GM18861 (cell line): ENCODE data around the gene CRTC1.

Experiments
- ATAC-seq: cut with Tn5 transposase; IDR thresholded peaks from one replicate; pipeline ENCODE4 v1.9.1; 2021; ENCODE audit not compliant: unreplicated experiment

Gene CRTC1

DNA sequence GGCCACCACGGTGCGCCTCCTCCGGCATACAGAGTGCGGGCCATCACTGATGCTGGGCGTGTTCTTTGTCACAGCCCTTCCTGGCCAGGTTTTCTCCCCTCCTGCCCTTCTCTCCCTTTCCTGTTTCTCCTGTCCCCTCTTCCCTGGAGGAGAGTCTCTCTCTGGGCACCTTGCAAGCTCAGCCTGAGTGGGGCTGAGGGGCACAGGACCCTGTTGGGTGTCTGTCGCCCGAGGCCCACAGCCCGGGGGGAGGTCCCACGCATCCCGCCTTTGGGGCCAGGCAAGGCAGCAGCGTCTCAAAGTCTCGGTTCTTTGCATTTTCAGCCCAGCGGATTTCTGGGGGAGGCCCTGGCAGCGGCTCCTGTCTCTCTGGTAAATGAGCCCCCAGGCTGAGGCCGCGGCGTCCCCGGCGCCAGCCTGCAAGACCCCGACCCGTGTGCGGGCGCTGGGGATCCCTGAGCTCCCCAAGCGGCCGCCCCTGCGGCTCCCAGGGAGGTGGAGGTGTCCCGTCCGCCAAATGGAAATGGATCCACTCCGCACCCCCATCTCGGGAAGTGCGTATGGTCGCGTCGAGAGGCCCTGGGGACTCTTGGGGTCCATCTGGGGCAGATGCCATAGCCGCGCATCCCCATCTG is 60.4 kb downstream of the CRTC1 start:
- no peak for ATAC-seq

DNA sequence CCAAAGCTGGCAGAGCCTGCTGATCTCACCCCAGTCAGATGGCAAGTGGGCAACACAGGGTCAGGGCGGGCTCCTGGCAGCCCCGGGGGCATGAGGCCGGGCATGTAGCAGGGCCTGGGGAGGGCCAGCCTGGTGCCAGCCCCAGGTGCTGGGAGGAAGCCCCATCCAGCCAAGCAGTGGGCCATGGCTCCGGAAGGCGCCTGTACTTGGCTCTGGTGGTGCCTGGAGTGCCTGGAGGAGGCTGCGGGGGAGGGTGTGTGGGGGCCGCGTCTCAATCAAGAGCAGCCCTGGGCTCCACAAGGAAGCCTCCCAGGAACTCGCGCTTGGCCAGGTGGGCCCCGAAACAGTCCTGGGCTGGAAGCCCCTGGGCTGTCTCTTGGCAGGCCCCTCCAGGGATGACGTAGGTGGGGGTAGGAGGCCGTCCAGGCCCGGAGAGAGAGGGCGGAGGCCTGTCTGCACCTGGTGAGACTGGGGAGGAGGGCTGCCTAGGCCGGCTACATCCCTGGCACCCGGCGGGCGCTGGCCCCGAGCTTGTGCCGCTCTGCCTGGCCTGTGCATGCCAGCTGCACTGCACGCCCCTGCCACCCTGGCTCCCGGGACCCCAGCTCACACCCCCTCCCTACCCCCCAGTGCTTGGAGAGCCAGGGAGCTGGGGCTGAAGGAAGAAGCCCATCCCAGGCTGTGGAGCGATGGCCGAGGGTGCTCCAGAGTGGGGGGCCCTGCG is 61.7 kb downstream of the CRTC1 start:
- ATAC-seq = no peak

GRCh38 chr19:18745931-18746330 is 62.5 kb downstream of the CRTC1 start:
- no peak for ATAC-seq

DNA sequence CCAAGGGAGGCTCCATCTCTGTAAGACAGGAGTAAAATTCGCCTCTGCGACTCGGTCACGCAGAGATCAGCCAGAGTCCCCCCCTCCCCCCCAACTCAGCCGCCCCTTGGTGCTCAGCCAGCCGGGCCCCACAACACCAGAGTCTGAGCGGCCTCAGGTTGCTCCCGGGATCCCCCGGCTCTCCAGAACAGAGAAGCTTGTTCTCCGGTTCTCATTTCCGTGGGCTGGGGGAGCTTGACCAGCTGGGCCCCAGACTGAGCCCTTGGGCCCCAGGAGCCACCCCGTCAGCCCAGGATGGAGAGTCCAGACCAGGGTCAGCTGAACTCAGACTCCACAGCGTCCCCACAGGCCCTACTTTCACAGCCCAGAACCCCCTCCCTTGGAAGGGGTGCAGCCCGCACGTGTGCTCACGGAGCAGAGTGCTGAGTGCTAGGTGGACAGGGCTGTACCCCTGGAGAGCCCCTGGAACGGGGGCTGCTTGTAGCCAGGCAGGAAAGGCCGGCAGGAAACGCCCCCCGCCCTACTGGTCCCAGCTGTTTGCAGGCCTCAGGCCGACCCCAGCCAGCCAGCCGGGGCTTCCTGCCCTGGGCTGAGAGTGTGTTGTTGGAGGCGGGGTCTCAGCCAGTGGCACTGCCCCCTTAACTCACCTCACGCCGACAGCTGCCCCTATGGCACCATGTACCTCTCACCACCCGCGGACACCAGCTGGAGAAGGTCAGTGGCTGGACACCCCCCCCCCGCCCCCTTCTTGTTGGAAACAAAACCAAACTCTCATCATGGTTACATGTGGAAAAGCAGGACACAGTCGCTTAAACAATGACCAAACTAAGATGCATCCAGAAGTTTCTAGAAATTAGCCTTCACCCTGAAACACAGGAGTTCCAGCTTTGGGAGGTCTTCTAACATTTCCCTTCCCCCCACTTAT is 63.2 kb downstream of the CRTC1 start:
- ATAC-seq = no peak

DNA sequence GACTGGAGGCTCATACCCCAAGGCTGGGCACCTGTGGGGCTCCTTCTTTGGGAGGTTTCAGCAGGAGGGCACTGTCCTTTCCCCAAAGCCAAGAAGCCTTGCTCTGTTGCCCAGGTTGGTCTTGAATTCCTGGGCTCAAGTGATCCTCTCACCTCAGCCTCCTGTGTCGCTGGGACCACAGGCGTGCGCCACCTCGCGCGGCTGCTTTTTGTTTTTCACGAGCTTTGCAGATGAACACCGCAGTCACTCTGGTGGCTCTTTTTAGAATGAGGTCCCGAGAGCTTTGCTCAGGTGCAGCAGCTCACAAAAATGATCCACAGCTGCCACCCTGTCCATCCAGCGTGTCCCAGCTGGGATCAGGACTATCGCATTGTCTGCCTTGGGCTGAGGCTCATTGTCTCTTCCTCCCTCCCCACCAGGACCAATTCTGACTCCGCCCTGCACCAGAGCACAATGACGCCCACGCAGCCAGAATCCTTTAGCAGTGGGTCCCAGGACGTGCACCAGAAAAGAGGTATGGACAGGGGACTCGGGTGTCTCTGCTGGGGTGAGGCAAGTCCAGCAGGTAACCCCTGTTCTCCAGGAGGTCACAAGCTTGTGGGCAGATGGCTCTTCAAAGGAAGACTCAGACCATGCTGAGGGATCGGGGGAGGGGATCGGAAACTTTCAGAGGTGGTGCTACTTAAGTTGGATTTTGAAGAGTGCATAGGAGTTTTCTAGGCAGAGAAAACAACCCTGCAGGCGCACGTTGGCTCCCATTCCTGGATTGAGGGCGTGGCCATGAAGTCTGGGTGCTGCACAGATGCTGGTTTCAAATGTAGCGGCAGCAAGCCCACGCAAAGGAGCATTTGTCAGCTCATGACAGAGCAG is 66.1 kb downstream of the CRTC1 start:
- no peak for ATAC-seq

DNA sequence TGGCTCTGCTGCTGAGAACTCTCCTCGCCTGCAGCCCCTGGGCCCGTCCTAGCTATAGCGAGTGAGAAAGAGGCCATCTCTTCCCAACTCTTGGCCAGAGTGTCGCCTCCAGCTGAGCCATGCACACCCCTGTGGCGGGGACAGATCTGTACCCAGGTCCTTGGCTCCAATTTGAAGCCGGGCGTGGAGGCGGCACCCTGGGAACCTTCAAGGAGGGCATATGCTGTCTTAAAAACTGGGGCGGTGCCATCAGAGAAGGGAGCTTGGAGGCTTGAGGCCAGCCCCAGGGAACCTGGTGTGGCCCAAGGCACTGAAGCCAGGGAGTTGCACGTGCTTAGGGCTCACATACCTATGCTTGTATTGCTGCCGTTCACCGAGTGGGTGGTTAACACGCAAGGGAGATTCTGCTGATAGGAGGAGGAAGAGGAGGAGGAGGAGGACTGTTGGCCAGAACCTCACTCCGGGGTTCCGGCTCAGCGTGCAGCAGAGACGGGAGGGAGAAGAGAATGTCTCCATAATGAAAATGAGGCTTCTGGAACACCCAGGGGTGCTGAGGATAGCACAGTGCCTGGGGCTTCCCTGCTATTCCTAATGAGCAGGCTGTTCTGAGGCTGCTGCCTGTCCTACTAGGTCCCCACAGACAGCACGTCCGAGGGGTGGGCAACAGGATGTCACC is 67.0 kb downstream of the CRTC1 start:
- no peak for ATAC-seq

GRCh38 chr19:18751571-18751970 is 68.1 kb downstream of the CRTC1 start:
- ATAC-seq = no peak

- ATAC-seq = no peak
Observed at GRCh38 chr19:18754501-18754900, 71.0 kb downstream of the CRTC1 start.

- no peak for ATAC-seq
Observed at GRCh38 chr19:18756896-18757295, 73.4 kb downstream of the CRTC1 start.

DNA sequence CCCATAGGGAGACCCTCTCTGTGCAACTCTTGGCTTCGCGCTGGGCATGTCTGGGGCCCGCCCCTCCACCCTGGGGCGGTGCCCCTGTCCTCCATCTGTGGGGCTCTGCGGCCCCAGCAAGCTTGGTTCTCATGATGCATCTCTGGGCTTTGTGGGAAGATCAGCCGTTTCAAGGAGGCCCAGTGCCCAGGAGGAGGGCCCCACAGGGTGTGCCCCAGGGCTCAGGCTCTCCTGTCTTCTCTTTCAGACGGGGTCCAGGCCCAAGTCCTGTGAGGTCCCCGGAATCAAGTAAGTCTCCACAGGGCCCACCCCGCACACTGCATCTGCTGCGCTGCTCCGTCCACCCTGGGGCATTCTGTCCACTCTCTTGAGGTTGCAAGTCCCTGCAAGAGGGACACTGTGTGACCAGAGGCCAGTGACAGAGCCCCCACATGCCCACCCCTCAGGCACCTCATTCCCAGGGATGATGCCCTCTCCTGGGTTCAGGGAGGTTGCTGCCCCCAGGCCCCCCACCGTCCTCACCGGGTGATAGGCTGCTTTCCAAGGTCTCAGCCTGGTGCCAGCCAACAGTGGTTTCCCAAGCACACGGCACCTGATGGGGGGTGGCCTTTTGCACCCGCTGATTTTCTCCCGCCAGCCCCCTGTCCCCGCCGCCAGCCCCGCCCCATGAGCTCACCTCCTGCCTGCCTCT is 76.0 kb downstream of the CRTC1 start:
- no peak for ATAC-seq

- ATAC-seq = no peak
Observed at GRCh38 chr19:18759995-18760426, 76.5 kb downstream of the CRTC1 start.

DNA sequence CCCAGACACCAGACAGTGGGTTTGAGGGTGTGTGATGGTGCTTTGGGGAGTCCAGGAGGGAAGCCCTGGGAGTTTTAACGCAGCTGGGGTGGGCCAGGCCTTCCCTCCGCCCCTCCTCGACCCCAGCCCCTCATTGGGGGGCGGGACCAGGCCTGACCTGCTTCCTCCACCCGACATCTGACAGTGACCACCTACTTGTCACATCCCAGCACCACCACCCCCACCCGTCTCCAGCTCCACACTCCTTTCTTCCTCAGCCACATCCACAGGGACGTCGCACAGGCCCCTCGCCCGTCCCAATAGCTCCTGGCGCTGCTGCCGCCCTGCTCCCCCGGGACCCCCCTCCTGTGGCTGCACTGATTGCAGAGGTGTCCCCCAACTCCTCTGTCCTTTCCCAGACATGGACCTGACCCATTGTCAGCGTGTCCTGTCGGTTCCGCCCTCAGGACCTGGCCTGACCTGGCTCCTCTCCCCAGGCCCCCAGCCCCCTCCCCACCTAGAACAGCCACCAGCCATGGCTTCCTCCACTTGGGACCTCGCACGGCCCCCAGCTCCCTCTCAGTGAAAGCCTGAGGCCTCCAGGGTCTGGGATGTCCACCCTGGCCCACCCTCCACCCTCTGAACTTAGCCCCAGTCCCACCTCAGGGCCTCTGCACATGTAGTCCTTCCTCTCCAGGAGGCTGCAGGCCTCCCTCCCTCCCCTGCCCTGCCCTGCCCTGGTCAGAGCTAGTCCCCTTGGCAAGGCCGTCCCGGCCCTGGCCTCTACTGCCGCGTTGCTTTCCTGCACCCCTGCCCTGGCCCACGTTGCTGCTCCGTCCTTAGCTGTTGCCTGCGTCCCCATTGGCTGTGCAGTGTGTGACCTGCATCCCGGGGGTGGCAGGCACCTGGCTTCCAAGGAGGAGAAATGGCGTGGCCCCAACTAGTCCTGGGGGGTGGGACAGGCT is 77.2 kb downstream of the CRTC1 start:
- ATAC-seq = no peak

DNA sequence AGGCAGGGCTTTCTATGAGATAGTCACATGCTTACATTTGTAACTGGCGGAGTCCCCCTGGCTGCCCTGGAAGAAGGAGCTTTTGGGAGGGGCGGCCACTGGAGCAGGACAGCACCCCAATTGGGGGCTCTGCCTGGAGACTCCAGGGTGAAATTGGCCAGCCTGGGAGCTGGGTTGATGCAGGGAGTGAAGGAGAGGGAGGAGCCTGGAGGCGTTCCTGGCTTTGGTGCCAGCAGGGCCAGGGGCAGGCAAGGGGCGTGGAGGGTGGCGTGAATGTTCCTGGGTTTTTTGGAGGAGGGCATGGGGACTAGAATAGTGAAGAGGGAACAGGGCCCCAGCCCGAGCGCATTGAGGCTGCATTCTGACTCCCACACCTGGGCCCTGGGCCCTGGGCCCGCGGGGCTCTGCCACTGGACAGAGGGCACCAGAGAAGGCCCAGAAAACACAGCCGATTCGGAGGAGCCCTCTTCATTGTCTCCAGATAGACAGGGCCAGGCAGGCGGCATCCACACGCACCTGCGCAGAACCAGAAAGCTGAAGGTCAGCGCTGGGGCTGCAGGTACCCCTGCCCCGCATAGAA is 78.1 kb downstream of the CRTC1 start:
- no peak for ATAC-seq

GRCh38 chr19:18762125-18763023 is 78.9 kb downstream of the CRTC1 start:
- no peak for ATAC-seq

GRCh38 chr19:18763674-18764590 is 80.5 kb downstream of the CRTC1 start:
- no peak for ATAC-seq

DNA sequence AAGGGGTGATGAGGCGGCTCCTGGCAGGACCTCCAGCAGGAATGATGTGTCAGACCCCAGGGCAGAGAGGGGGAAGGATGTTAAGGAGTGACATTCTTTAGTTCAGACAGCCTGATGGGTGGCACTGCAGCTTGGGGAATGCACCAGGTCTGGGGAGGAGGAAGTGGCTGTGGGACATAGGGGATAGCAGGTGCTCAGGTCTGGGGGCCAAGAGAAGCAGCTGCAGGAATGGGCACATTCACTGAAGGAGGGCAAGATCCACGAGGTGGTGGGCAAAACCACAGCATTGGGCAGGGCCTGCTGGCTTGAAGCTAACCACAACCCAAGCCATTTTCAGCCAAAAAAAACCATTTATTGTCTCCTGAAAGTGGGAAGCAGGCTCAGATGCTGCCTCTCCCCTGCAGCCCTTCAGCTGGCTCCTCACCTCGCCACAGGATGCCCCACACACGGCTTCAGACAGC is 81.1 kb downstream of the CRTC1 start:
- ATAC-seq = no peak
